Pulmonary artery endothelial cell (primary cell): ENCODE measurements around the gene MAGI3. TPM values are rescaled to one million over a fixed set of nuclear protein-coding genes. Genes with fewer than 3 reads are reported as not detected.
"Not testable (repeated sequence)": the region's sequence is repeated elsewhere in the genome, so short reads cannot be mapped to it uniquely, and the experiment has no call there.

Source experiments
- DNase-seq: peaks from one replicate; pipeline ENCODE4 v3.0.0-alpha.2; 2011; ENCODE audit warnings: low read depth, low spot score
- total RNA-seq: library from RNA; depleted of rRNA; stranded (reverse); fragments of >200 nt; gene quantifications from 2 replicates; pipeline ENCODE4 v1.2.3, GENCODE V29; 2014

Gene MAGI3
- total RNA-seq, 1 donor from 2014 or later, result 11.8 TPM

DNA sequence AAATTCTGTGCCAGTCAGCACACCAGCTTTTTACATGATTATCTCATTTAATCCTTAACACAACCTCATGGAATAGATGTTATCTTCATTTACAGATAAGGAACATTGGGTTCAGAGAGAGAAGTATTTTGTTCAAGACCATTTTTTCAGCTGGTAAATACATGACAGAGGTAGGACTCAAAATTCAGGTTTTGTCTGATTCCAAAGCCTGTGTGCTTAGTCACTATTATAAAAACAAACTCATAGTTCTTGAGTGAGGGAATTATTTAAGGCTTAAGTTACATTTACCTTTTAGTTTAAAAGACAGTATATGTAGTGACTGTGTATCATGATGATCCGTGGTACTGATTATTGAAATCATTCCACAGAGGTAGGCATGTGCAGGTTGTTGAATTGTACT, 125.2 kb downstream of the MAGI3 start:
- no peak for DNase-seq

DNA sequence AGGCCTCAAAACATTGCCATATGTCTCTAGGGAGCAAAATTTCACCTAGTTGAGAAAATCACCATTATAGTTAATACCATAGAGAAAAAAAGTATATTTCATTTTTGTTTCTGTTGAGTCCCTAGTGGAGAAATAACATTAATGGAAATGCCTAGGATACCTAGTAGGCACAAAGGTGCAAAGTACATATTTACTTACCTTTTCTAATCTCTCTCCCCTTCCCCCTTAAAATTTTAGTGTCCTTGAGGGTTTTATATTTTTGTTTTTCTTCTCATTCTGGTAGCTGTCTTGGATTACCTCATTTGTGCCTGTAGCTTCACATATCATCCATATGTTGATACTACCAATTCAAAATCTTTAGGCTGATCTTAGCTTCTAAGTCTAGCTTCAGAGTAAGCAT, 127.0 kb downstream of the MAGI3 start:
- no peak for DNase-seq

DNA sequence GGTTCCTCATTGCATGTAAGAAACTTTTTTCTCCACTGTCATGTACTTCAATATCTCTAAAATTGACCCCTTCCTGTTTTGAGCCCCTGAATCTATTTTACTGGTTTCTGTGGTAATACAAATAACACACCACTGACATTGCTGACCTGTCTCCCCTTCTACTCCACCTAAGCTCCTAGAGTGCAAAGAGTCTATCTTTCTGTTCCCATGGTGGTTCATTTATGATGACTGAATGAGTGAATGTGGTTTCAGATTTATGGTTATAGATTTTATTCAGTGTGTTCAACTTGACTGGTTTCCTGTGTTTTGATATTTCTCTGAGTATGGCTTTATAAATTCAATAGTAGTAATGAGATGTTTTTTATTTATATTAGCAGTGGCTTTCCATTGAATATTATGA, 127.7 kb downstream of the MAGI3 start:
- no peak for DNase-seq

DNA sequence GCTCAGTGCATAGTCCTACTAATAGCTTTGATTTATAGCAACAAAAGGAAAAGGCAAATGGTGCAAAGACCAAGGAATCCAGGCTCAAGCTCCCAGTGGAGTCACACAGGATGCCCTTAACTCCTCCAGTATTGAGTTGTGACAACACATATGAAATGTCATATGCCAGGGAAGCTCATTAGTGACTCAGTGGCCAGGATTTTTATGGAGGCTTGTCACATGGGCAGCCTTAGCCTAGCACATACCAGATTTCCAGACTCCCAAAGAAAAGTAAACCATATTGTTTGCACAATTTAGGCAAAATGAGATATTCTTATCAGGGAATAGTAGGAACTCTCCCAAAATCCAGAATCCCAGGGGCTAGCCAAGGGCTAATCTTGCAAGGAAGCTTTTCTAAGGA, 129.2 kb downstream of the MAGI3 start:
- DNase-seq, result no peak

DNA sequence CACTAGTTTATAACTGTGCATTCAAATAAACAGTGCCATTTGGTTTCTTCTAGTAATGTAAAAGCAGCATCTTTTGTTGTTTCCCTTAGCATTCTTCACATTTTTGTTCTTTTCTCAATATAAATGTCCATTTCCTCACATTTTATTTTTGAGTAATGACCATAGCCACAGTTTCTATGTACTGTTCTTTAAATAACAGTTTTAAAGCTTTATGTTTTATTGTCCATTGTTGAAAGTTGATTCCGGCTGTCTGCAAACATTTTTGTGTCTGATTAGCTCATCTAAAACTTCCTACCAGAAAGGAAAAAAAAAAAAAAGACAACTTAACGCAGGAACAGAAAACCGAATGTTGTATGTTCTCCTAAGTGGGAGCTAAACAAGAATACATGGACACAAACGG, 139.7 kb downstream of the MAGI3 start:
- no peak for DNase-seq

DNA sequence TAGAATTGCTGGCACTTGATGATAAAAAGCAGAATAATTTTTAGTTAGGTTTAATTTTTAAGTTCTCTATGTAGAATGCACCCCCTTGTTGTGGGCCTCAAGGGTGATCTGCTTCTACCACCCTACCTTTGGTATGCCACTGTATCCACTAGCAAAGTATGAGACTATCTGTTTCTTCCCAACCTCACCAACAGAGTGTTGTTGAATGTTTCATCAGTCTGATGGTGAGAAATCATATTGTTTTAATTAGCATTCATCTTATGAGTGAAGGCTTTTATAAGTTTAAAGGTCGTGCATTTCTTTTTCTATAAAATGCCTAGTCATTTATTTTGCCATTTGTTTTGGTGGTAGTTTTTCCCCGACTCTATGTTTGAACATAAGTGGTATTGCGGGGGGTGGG, 141.0 kb downstream of the MAGI3 start:
- DNase-seq, result no peak

DNA sequence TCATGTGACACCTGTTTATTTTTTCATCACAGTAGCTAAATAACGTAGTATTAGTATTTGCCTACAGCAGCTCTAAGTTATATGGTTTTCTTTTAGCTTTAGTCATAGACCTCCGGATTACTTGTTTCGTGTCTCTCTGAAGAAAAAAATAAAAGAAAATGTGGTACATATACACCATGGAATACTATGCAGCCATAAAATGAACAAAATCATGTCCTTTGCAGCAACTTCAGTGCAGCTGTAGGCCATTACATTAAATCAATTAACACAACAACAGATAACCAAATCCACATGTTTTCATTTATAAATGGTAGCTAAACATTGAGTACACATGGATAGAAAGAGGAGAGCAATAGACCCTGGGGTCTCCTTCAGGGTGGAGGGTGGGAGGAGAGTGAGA, 142.7 kb downstream of the MAGI3 start:
- DNase-seq, result no peak

DNA sequence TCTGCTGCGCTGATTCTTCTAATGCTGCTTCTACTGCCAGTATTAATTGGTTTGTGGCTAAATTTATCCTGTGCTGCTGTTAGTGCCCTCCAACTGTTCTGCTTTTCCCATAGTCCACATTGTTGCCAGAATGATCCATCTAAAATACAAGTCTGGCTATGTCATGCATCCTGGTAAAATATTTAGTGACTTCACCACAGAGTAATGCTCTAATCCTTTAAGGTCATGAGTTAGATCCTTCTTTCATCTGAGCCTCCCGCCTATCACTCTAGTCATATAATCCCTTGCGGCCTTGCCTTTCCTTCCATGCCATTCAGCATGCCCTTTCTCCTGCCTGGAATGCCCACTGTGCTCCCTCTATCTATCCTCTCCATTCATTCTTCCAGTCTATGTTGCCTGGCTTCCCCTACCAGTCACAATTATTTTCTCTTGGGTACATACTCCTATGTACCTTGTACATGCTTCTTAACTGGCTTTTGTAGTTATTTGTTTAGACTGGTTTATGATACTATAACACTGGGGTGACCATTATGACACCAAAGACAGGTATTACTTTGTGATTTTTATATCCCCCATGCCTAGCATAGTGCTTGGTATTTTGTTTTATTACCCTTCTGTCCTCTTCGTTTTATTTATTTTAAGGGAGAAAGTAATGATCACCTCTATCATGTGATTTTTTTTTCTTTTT, 144.0 kb downstream of the MAGI3 start:
- DNase-seq, result no peak

DNA sequence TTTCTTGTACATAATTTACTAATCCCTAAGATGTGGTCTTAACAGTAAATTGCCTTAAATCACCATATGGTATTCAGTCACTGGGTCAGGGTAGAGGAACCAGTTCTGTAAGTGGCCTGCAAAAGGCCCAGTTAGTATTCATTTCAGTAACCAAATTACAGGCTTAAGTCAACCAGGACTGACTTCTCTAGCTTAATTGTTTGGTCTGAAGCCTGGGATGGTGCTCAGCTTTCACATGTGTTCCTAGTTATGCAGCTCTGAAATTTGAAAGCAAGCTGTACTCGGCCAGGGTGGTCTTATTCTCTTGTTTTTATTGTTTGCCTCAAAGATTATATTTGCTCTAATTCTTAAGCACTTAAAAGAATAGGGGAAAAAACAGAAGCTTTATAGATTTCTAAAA, 144.6 kb downstream of the MAGI3 start:
- no peak for DNase-seq

DNA sequence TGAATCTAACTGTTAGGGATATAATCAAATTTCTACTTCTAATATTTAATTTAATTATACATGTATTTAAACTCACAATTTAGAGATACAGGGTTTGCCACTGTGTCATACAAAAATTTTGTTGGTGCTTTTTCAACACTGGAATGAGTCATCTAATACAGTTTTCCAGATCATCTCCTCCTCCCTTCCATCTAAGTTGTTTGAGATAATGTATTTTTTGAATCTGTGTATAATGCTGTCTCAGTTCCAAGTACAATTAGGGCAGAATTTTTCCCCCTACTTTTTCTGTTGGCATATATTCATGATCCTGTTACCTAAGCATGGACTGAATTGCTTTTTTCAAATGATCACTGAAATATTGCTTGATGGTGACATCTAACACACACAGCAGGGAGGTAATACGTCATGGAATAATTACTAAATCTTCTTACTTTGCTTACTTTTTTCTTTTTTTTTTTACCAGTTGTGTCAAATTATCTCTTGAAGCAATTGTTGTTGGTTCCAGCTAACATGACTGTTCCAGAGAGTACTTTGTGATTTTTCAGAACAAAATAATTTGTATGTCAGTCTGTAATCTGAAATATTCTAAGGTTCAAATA, 146.0 kb downstream of the MAGI3 start:
- no peak for DNase-seq

DNA sequence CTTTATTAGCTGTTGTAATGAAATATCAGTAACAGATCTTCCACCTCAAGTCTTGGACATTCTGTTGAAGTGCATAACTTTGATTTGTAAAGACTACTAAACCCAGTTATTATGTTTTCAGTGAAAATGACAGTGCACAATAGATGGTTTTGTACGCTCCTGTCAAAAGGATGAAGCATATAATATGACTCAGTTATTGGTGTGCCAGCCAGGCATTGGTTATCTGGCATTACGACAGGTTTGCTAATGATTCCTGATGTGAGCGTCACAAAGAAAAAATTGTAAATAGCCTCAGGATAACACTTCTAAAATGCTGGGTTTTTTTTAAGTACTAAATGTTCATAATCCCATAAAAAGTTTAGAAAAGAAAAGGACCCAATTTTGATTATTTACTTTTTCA, 147.9 kb downstream of the MAGI3 start:
- DNase-seq, result no peak

DNA sequence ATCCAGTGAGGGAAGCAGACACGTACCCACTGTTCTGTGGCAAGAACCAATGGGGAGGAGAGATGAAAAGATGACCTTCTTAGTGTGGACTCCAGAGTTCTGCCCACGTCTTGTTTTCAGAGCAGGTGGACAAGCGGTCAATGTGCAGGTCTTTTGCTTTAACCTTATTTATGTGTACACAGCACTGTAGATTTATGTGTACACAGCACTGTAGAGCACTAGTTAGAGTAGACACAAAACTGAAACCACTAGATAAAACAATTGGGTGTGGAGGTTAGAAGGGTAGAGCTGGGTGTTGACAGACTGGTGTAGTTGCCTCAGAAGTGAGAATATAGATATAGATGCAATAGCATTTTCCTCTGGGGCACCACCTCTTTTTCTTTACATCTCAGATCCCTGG, 150.0 kb downstream of the MAGI3 start:
- DNase-seq, result no peak

DNA sequence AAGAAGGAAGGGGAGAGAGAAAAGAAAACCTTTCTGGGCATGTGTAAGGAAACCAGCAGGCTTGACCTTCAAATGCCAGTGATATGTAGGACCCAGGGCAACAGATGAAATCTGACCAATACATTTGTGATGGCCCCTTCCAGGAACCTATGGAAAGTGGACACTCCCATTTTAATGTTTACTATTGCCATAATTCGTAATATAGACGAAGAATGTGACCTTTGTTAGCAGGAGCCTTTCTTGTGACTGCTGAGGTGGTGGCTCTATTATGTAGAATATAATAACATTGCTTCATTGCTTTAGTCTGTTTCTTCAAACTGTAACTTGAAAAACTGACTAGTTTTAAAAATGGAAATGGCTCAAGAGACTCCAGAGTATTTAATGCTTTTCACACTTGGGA, 150.8 kb downstream of the MAGI3 start:
- no peak for DNase-seq

DNA sequence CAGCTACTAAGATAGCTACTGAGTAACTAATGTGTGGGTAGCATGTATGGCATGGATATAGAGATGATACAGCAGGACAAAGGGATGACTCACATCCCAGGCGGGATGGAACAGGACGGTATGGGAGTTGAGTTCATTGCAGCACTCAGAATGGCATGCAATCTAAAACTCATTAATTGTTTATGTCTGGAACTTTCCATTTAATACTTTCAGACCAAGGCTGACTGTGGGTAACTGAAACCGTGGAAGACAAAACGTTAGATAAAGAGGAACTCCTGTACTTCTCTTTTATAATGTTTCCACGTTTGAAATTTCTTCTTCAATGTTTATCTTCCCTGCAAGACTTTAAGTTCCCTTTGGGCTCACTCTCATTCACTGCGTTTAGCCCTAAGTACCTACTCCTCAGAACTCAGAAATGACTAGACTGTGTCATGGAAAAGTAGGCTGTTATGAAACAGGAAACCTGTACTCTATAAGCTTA, 151.9 kb downstream of the MAGI3 start:
- DNase-seq, result no peak

DNA sequence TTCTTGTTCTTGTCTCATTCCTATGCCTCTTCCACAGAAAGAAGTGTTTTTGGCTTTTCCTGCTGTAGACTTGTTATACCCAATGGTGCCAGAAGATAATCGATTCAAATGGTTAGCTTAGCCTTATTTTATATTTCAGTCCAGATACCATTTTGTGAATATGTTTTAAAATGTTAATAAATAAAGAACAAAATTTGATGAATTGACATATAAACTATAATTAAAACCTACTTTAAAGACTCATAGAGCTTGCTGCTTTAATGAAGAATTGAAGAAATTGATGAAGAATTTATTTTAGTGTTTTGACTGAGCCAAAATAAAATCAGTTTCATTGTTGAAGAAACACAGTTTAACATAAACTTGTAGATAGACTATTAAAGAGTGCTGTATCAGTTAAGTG, 152.8 kb downstream of the MAGI3 start:
- DNase-seq, result no peak

DNA sequence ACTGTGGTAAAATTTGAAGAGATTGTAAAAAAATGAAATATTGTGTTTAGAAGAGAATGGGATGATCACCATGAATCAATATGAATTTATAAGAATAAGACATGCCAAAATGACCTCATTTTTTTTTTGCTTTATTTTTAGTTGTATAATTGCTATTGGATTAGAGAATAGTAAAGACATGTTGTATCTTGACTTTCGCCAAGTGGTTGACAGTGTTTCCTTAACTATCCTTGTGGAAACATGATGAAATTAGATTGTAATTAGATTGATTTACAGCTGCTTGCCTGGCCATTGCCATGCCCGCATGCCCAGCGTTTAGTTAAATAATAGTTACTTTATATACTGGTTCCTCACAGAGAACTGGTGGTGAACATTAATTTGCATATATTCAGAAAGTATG, 154.9 kb downstream of the MAGI3 start:
- DNase-seq, result no peak

DNA sequence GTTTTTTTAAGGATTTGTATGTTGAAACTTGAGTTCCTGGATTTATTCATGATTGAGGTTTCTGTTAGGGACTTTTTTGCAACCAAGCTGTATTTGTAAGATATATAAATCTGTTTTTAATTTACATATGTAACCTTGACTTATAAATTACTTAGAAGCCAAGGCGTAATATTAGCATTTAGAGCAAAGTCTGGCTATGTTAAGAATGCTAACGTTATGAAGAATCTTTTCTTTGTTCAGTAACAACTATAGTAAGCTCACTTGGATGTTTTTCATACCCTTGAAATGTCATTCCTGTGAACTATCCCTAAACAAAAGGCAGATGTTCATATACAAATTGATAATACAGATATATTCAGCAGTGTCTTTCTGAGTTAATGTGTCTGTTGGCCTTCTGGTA, 155.3 kb downstream of the MAGI3 start:
- no peak for DNase-seq

DNA sequence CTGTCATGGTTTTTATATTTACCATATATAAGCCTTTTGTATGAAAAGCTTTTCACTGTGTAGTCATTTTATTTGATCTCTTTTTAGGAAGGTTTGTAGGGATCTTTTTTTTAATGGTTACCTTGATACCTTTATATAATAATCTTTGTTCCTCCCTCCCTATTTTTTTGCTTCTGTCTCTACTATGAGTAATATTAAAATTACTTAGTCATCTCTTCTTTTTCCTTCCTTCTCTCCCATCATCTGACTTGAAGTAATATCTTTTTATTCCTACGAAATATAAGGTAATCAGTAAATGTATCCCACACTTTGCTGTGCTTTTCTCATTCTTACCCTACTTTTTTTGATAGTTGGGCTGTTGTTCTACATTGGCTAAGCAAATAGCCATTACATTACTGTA, 161.4 kb downstream of the MAGI3 start:
- no peak for DNase-seq

DNA sequence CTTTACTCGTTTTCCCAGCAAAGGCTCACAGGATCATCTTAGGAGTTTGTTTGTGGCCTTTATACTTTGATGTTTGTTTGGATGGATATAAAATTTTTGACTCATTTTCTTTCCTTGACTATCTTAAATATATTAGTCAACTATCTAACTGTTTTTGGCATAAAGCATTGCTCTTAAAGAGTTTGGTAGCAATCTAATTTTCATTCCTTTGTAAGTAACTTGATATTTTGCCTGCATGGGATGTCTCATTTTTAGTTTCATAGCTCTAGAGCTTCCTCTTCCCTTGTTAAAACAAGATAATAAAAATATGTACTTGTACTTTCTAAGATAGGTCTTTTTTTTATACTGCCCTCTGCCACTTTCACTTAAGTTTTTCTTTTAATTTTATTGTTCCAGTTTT, 161.9 kb downstream of the MAGI3 start:
- no peak for DNase-seq

DNA sequence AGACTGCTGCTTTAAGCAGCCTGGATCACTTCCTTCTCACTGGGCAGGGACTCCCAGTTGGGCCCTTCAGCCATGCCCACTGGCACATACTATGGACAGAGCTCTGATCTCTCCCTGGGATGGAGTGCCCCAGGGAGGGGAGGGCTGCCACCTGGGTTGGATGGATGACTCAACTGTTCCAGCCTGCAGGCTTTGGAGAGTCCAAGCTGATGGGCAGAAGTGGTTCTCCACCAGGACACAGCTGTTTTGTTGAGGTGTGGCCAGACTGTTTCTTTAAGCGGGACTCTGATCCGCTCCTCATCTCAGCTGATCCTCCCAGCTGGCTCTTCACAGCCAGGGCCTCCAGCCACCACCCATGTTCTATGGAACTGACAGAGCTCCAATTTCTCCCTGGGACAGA, 166.9 kb downstream of the MAGI3 start:
- DNase-seq, result no peak

DNA sequence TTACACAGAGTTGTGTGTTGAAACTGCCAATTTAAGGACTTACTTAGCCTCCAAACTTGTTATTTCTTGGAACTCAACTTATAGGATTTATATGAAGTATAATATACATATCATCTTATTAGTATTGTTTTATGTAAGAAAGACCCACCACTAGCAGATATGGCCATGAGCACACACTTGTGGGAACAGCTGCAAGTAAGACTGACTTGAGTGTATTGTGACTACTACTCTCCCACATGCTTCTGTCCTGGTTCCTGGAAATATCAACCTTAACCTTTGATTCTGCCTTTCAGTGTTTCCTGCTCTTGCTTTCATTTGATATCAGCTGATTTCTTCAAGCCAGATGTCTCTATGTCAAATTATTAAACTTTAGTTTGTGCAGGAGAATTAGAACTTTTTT, 175.3 kb downstream of the MAGI3 start:
- DNase-seq, result no peak

DNA sequence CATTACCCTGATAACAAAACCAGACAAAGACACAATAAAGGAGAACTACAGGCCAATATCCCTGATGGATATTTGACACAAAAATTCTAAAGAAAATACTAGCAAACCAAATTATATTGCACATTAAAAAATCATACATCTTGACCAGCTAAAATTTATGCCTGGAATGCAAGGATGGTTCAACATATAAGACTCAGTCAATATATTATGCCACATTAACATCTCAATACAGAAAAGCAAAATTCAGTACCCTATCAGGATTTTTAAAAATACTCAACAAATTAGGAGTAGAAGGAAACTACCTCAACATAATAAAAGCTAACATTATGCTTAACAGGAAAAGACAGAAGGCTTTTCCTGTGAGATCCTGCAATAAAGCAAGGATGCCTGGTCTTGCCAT, 177.1 kb downstream of the MAGI3 start:
- DNase-seq, result no peak

DNA sequence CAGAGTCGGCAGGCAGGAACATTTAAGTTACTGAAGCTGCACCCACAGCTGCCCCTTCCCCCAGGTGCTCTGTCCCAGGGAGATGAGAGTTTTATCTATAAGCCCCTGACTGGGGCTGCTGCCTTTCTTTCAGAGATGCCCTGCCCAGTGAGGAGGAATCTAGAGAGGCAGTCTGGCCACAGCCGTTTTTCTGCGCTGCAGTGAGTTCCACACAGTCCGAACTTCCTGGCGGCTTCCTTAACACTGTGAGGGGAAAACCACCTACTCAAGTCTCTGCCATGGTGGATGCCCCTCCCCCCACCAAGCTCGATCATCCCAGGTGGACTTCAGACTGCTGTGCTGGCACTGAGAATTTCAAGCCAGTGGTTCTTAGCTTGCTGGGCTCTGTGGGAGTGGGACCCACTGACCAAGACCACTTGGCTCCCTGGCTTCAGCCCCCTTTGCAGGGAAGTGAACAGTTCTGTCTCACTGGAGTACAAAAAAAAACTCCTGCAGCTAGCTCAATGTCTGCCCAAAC, 185.5 kb downstream of the MAGI3 start:
- DNase-seq, result not testable (repeated sequence)
